OCI-LY3 (cell line): ENCODE measurements around the gene HOXA7.

Experiments
- H2AFZ ChIP-seq: fragments of 200-600, 300-600 bp; shearing (Covaris generic); 2 replicates; pipeline ENCODE4 v1.6.0; 2014; ENCODE audit warnings: antibody characterized with exemption, low read depth, low read length
- H3K27ac ChIP-seq: fragments of 200-600, 300-600 bp; sonication (generic); 2 replicates; pipeline ENCODE4 v1.5.1; 2014; ENCODE audit warnings: mild to moderate bottlenecking, low read length, moderate library complexity, mixed read lengths
- H3K27me3 ChIP-seq: fragments of 200-600, 300-600 bp; sonication (generic); 2 replicates; pipeline ENCODE4 v1.6.1; 2014; ENCODE audit warnings: low read depth, low read length, mixed read lengths
- H3K36me3 ChIP-seq: fragments of 200-600, 300-600 bp; sonication (generic); replicated peaks from 2 replicates; pipeline ENCODE3; 2014; ENCODE audit warnings: low read depth, low read length, mixed read lengths
- H3K4me1 ChIP-seq: fragments of 300-600, 200-600 bp; sonication (generic); 2 replicates; pipeline ENCODE4 v1.6.1; 2014; ENCODE audit warnings: low read length, mixed read lengths
- H3K4me2 ChIP-seq: fragments of 200-600, 300-600 bp; sonication (generic); 2 replicates; pipeline ENCODE4 v1.6.1; 2014; ENCODE audit warnings: low read length, mixed read lengths
- H3K4me3 ChIP-seq: fragments of 300-600, 200-600 bp; sonication (generic); 2 replicates; pipeline ENCODE4 v1.5.1; 2014; ENCODE audit warnings: antibody characterized with exemption, mild to moderate bottlenecking, low read length, moderate library complexity
- H3K79me2 ChIP-seq: fragments of 300-600, 200-600 bp; shearing (Covaris generic); 2 replicates; pipeline ENCODE4 v1.6.1; 2014; ENCODE audit warnings: mild to moderate bottlenecking, low read length, mixed read lengths
- H3K9ac ChIP-seq: fragments of 300-600, 200-600 bp; shearing (Covaris generic); 2 replicates; pipeline ENCODE4 v1.6.0; 2014; ENCODE audit warnings: mild to moderate bottlenecking, low read length, moderate library complexity
- H3K9me3 ChIP-seq: fragments of 200-600, 300-600 bp; shearing (Covaris generic); 2 replicates; pipeline ENCODE4 v1.6.1; 2014; ENCODE audit warnings: low read length, mixed read lengths; ENCODE audit not compliant: insufficient read depth
- H4K20me1 ChIP-seq: fragments of 200-600, 300-600 bp; sonication (generic); 2 replicates; pipeline ENCODE4 v1.6.1; 2016; ENCODE audit warnings: low read length, mixed read lengths; ENCODE audit not compliant: insufficient read depth
- EZH2phosphoT487 ChIP-seq: fragments of 200-600 bp; shearing (Covaris generic); IDR thresholded peaks from 2 replicates; pipeline ENCODE4 v1.6.1; 2018; ENCODE audit warnings: antibody characterized with exemption, mixed run types, low read depth
- TF ChIP-seq, protein P1 (sequence below): fragments of 200-600, 300-600 bp; sonication (generic); IDR thresholded peaks from 2 replicates; pipeline ENCODE4 v1.5.1; 2014; ENCODE audit warnings: antibody characterized with exemption, low read length, low read depth

The HOXA7 gene

DNA sequence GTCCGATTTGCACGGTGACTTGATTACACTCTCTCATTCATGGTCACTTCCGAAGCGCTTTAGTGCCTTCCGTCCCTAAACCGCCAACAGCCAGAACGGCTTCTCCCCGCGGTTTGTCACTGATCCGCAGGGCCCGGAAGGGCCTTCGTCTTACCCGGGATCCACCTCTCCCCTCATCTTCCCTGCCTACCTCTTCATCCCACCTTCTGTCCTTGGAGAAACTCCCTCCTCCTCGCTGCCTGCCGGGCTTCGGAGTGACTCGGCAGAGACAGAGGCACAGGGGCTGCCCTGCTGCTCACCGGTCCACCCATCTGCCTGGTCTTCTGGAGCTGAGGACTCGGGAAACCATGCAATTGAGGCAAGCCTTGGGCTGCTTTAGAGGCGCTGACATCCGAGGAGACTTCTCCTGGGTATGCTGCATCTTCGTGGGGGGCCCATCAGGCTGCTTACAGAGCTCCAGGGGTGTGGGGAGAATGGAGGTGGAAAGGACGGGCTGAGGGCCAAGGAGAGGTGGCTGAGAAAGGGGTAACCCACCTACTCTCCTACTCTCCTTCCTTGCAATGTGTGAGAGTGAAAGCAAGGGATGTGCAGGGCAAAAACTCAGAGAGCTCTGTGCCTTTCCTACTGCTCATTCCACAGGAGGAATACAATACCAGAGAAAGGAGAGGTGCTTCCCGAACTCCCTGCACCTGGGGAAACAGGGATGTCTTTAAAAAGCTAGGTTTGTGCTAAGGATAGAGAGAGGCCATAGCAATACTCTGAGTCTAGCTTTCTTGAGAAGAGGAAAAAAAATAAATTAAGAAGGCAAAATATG lies 29.6 kb upstream of the HOXA7 start:
- TF ChIP-seq EZH2phosphoT487: no peak
- TF ChIP-seq, protein P1, sequence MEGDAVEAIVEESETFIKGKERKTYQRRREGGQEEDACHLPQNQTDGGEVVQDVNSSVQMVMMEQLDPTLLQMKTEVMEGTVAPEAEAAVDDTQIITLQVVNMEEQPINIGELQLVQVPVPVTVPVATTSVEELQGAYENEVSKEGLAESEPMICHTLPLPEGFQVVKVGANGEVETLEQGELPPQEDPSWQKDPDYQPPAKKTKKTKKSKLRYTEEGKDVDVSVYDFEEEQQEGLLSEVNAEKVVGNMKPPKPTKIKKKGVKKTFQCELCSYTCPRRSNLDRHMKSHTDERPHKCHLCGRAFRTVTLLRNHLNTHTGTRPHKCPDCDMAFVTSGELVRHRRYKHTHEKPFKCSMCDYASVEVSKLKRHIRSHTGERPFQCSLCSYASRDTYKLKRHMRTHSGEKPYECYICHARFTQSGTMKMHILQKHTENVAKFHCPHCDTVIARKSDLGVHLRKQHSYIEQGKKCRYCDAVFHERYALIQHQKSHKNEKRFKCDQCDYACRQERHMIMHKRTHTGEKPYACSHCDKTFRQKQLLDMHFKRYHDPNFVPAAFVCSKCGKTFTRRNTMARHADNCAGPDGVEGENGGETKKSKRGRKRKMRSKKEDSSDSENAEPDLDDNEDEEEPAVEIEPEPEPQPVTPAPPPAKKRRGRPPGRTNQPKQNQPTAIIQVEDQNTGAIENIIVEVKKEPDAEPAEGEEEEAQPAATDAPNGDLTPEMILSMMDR: no peak
- no peak overlapping the region for H3K9ac ChIP-seq
- no peaks in the 10 kb centered on the region for H3K27me3 ChIP-seq
- no peaks in the 10 kb centered on the region for H3K9me3 ChIP-seq
- H3K4me3 ChIP-seq: no peak overlapping the region
- H3K79me2 ChIP-seq: no peaks in the 10 kb centered on the region
- no peak overlapping the region for H2AFZ ChIP-seq
- H4K20me1 ChIP-seq: no peaks in the 10 kb centered on the region
- no peak overlapping the region for H3K4me2 ChIP-seq
- H3K4me1 ChIP-seq: no peaks in the 10 kb centered on the region
- no peak overlapping the region for H3K27ac ChIP-seq
- no peaks in the 10 kb centered on the region for H3K36me3 ChIP-seq

- Histone ChIP-seq H3K27me3 (no peaks in the 10 kb centered on the region), H2AFZ (no peak within 1 kb of the TSS), H3K4me1 (no peaks in the 10 kb centered on the region), H3K4me3 (no peak within 1 kb of the TSS), H3K36me3 (no peaks in the 10 kb centered on the region), H3K27ac (no peak within 1 kb of the TSS), H3K4me2 (no peak within 1 kb of the TSS), H3K9me3 (no peaks in the 10 kb centered on the region), H3K9ac (no peak within 1 kb of the TSS), H4K20me1 (no peaks in the 10 kb centered on the region), H3K79me2 (no peaks in the 10 kb centered on the region)
- no peak for TF ChIP-seq EZH2phosphoT487
- TF ChIP-seq, protein P1: no peak
Observed at GRCh38 chr7:27185013-27185853, 28.8 kb upstream of the HOXA7 start, which contains the start of gene HOXA11. HOXA11 (minus strand) TSS chr7:27185232; CDS start chr7:27185144, 88 bp downstream.

- Histone ChIP-seq H3K36me3 (no peaks in the 10 kb centered on the region), H3K79me2 (no peaks in the 10 kb centered on the region), H3K4me1 (no peaks in the 10 kb centered on the region), H3K27ac (no peak overlapping the region), H3K27me3 (no peaks in the 10 kb centered on the region), H3K4me2 (no peak overlapping the region), H3K9me3 (no peaks in the 10 kb centered on the region), H3K9ac (no peak overlapping the region), H2AFZ (no peak overlapping the region), H3K4me3 (no peak overlapping the region), H4K20me1 (no peaks in the 10 kb centered on the region)
- TF ChIP-seq, protein P1: no peak
- no peak for TF ChIP-seq EZH2phosphoT487
Observed at GRCh38 chr7:27184337-27185012, 28.0 kb upstream of the HOXA7 start.
